GM21619 (cell line): ENCODE measurements around the gene ATL2.
A peak's percentile ranks its signal among the peaks of the same experiment; 100 is the strongest.
"Not testable (repeated sequence)": the region's sequence is repeated elsewhere in the genome, so short reads cannot be mapped to it uniquely, and the experiment has no call there.

Source experiments
- ATAC-seq: cut with Tn5 transposase; IDR thresholded peaks from one replicate; pipeline ENCODE4 v1.9.1; 2021; ENCODE audit not compliant: unreplicated experiment

Gene ATL2

DNA sequence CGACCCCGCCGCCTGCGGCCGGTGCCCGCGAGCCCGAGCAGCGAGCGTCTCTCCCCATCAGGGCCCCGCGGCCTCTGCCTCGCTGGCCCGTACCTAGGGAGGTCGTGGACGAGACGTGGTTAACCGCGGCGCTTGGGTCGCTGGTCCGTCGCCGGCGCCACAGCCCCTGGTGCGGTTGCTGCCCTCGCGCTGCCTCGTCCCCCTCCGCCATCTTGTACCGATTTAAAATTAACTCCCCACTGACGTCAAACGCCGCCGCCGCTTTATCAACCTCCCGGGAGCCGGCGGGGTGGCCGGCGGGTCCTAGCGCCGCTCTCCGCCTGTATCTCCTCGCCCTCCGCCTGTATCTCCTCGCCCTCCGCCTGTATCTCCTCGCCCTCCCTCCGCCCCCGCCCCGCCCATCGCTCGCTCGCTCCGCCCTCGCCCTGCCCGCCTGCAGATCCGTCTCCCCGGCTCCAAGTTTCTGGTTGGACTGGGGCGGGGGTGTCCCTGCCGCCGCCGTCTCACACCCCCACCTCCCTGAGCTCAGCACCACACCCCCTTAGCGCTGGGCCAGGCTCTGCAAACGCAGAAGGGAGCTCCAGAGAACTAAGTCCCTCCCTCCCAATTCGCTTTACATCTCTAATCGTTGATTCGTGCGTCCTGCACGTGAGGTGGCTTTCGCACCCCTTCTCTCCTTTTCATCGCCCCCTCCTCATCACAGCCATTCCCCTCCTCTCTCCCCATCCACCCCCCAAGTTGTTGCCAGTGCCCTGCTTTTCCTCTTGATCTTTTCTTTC lies at the start of gene ATL2:
TSS of gene ATL2 (minus strand) at position 224 of the 779 bp plus-strand sequence. CDS start at position 211, 13 bp downstream.
- peak; percentile 84 for ATAC-seq

DNA sequence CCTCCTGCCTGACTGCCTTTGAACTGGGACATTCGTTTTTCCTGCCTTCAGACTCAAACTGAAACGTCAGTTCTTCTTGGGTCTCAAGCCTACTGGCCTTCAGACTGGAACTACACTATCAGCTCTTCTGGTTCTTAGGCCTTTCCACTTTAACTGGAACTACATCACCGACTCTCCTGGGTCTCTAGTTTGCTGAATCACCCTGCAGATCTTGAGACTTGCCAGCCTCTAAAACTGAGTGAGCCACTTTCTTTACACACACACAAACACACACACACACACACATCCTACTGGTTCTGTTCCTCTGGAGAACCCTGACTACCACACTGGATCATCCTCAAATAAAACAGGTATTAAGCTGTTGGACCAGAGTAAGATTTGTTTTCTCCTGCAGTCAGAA lies 46.7 kb upstream of the ATL2 start:
- no peak for ATAC-seq

DNA sequence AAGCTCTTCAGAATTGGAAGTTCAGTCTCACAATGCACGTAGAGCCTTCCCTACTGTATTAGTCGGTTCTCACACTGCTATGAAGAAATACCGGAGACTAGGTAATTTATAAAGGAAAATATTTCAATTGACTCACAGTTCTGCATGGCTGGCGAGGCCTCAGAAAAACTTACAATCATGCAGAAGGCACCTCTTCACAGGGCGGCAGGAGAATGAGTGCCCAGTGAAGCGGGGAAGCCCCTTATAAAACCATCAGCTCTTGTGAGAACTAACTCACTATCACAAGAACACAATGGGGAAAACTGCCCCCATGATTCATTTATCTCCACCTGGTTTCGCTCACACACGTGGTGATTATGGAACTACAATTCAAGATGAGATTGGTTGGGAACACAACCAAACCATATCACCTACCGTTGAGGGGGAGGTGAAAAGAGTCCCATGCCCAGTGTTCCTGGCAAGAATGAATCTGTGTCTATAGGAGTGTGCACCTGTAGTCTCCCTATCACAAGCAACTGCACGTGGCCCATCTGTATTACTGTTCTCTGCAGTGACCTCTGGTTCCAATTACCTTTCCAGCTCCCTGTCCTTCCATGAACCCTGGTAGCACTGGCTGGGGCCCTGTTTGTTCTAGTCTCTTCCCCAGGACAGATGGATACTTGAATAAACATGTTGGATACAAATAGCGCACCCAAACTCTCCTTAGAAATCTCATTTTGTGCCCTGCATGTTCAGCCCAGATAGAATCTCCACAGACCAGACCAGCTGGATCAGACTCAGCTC lies 44.4 kb upstream of the ATL2 start:
- ATAC-seq: no peak

DNA sequence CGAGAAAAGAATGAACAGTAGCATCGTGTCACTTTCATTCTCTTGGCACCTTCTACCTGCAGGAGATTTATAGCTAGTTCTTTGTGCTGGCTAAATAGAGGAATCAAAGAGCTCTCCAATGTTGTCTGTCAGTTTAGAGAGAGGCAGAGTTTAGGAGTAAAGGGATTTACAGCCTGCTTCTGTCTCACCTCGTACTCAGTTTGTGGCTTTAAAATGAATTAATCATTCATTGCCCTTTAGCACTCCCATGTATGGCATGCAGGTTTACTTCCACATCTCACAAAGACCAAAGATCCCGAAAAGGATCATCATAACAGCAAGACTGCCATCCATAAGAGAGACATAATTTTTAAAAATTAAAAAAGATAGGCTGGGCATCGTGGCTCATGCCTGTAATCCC lies 42.4 kb upstream of the ATL2 start:
- ATAC-seq: no peak

DNA sequence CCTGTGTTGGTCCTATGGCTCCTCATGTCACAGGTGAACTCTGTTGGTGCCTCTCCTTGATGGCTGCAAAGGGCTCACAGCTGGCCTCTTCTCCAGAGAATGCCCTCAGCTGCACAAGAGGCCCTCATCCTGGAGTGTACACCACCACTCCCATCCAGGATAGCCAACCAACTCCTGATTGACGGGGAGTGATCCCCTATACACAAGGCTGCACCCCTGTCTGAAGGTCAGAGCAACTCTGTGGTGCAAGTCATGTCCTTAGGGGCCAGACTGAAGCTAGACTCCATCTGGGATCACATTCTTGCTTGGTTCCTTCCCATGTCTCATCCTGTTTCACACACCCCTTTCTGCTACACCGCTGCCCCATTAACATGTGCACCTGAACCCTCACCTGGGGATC lies 41.7 kb upstream of the ATL2 start:
- ATAC-seq: no peak

DNA sequence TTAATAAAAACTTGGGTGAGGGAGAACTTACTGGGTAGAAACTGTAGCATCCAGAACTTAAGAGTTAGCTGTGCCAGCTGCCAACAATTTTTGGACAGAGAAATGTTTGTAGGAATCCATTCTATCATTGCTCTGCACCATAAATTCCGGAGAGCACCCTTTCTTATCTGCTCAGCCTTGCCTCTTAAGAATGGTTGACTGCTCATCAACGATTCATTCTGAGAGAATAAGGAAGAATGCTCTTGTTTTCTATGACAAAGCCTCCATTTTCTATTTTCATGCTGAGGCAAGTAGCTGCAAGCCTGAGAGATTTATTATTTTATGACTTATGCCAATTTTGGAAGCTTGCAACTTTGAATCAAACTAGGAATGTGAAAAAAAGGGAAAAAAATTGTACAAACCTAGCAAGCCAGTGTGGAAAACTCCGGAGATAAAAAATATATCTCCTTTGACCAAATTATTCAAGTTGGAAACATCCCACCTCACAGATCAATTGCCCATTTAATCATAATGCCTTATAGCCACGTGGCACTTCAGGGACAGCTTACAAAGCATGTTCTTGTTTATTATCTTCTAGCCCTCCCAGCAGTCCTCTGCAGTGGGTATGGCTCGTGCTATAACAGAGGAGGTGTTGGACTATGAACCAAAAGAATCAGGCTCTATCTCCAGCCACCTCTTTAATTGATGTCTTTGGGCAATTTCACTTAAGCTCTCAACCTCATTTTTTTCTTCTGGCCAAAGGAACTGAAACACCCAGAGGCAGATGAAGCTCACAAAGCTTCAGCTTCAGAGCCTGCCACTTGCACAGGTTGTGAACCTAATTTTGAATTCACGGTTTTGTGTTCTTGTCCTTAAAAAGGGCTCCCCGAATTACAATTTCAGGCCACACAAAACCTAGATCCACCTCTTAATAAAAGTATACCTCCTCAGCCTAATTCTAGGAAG lies 40.9 kb upstream of the ATL2 start:
- ATAC-seq: no peak

DNA sequence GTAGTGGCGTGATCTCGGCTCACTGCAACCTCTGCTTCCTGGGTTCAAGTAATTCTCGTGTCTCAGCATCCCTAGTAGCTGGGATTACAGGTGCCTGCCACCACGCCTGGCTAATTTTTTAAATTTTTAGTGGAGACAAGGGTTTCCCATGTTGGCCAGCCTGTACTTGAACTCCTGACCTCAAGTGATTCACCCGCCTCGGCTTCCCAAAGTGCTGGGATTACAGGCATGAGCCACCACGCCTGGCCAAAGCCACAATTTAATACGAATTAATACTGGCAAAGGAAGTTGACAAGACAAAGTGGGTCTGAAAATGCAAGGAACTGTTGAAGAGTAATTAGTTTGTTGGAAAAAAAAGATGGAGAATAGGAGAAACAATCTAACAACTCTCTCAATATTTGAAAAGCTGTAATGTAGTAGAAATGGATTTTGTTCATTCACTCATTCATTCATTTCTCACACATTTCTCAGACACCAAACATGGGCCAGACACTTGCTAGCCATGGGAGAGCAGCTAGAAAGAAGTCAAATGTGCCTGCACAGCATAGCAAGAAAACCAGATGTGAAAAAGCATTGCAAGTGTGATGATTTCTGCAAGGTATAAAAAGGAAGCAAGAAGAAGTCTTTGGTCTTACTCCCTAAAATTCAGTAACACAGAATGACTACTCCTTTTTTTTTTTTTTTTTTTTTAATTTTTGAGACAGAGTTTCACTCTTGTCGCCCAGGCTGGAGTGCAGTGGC lies 39.4 kb upstream of the ATL2 start:
- ATAC-seq: no peak

DNA sequence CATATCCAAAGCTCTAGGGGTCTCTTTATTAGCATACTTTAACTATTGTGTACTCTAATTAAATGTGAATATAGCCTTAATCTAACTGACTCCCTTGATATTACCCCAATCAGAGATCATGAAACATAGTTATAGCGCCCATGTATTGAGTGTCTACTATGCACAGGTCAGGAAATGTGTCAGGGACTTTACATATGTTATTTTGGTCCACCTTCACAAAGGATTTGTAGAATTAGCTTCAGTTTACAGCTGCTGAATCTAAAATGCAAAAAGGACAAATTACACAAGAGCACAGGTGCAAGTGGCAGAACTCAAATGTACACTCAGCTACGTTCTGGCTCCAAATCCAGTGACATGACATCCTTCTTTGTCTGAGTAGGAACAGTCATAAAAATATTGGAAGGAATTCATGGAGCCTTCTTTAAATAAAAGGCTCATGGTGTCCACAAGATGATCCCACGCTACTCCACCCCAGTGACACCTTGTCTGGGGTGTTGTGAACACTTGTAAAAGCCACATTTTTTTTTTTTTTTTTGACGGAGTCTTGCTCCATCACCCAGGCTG lies 38.7 kb upstream of the ATL2 start:
- no peak for ATAC-seq

DNA sequence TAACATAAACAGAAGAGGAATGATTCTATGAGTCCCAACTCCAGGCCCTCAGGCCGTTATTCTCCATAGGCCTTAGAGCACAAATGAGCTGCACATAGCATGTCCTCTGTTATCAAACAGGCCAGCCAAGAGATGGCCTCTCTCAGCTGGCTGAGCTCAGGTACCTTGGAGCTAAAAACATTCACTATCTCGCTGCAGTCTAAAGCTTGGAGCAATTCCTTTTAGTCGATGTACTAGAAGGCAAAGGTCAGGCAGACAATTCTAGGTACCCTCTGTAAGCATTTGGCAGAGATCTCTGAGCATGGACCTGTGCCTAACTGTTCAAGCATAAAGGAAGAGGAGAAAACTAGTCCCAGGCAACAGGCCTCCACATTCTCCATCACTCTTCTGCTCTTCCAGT lies 38.0 kb upstream of the ATL2 start:
- ATAC-seq: no peak

DNA sequence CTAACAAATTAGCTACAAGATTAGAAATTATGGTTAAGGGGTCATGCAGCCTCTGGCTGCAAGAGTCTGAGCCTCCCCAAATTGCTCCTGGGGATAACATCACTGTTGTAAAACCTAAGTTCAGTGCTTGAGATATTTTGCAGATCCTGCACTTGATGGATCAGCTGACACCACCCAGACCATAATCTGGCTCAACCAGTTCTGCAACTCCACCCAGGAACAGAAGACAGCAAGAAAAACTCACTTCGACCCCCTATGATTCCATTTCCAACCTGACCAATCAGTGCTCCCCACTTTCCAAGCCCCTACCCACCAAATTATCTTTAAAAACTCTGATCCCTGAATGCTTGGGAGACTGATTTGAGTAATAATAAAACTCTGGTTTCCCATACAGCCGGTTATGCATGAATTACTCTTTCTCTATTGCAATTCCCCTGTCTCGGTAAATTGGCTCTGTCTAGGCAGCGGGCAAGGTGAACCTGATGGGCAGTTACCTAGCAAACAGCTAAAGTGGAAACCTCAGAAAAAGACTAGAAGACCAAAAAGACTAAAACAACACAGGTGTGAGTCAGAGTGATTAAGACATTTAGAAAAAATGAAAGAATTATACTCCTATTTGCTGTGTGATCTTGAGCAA lies 35.3 kb upstream of the ATL2 start:
- ATAC-seq: not testable (repeated sequence)

DNA sequence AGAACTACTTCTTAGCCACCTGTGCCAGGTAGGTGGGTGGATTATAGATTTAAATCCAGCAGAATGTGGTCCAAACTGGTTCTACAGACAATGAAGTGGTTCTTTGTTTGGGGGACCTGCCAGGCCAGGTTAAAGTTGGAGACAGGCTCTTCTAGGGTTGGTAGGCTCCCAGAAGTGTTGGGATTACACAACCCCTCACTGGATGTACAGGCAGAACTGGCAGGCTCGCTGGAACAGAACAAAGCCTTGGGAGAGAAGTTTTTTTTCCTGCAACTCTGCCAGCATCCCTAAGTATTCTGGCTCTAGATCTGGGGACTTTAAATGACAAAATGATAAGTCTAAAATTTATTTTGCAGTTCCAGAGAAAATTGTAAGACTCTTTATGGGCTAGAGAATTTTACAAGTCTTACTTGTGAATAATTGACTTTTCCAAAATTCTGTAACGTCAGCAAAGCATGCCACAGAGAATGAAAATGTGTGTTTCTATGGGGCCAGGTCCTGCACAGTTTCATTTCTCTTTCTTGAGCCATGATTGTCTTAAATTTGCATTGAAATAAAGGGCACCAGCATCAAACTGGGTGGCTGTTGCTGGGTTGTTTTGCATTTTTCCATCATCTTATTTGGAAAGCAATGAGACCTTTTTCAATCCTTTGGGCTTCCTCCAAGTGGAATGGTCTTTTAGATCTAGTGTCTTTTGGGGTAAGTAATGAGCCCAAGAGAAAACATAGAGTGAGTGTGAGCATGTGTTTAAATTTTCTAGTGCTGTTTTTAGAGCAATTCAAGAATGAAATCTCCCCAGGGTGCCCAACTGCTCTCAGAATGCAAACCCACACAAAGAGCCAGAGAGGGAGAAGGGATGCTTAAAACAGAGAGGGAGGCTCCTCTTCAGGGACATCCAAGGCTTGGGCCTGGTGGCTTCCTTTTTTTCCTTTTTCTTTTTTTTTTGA lies 32.4 kb upstream of the ATL2 start:
- peak; percentile 68 for ATAC-seq

DNA sequence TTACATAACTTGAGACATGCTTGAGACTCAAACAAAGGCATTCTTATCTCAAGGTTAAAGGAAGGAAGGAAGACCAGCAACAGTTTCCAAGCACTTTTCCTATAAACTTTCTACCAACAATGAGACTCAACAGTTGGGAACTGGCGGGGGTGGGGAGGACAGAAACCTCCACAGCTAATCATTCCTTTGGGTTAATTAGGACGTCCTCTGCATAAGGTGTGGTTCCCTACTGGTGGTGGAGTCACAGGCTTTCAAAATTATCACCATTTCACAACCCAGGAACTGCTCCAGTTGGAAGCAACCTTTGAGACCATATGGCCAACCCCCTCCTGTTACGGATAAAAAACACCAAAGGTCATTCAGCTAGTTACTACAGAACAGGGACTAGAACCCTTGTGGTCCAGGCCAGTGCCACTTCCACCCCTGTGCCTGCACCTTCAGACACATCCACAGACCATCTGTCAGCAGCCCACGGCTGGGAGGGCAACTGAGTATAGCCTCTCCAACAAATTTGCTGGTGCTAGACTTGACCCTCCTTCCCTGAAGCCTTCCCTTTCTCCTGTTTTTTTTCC lies 30.1 kb upstream of the ATL2 start:
- ATAC-seq: no peak

DNA sequence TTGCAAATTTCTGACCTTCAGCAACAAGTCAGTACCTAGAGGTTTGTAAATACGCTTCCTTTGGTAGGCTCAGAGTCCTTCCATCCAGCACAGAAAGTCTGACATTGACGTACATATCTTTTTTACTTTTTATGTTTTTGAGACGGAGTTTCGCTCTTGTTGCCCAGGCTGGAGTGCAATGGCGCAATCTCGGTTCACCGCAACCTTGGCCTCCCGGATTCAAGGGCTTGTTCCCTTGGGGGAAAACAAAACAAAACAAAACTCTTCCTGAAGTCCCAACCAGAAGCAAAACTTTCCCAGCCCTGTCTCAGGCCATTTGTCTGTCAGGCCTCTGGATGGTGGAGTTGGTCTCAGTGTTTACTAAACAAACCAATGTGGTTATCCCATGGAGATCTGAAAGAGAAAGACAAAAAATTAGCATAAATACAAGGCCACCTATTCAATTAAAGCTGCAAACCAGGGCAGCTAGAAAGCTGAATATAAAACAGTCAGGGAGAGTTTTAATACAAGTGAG lies 29.6 kb upstream of the ATL2 start:
- no peak for ATAC-seq

DNA sequence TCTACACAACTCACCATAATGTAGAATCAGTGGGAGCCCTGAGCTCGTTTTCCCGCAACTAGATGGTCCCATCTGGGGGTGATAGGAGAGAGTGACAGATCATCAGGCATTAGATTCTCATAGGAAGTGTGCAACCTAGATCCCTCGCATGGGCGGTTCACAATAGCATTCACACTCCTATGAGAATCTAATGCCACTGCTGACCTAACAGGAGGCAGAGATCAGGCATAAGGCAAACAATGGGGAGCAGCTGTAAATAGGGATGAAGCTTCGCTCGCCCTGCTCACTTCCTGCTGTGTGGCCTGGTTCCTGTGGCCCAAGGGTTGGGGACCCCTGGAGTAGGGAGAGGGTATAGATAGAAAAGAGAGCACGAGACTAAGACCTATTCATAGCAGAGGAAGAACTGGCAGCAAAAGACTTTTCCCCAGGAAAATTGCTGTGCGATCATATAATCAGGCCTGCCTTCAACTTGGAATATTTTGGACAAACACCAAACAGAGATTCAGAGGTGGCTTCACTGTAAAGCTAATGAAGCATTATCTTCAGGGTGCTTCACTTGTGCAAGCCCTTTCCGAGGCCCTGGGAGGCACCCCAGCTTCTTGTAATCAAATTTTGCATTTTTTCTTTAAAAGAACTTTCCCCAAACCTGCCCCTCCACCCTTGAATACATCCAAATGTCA lies 29.0 kb upstream of the ATL2 start:
- no peak for ATAC-seq

DNA sequence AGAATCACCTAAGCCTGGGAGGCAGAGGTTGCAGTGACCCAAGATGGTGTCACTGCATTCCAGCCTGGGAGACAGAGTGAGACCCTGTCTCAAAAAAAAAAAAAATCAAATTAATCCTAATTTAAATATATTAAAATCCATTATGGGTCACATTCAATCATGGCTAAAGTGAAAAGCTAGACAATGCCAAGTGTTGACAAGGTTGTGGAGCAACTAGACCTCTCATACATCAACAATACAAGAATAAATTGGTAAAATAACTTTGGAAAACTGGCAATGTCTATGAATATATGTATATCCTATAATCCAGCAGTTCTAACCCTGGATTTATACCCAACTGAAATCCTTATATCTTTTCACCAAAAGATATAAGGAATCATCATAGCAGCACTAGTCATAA lies 23.4 kb upstream of the ATL2 start:
- no peak for ATAC-seq

DNA sequence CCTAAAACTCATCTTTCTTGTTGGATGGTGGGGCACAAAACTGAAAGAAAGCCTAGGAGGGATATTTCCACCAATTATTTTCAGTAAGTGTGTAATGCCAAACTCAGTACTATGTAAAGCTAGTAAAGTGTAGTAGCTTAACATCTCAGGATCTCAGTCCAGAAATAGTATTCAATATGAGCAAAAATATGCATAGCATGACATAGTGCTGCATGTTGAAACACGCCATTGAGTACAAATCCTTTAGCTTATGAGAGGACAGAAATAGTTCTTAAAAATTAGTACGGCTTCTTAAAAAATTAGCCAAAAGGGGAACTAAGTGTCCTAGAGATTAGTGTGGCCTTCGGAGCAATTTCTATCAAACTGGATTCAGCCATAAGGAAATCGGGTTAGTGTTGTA lies 21.7 kb upstream of the ATL2 start:
- ATAC-seq: no peak

DNA sequence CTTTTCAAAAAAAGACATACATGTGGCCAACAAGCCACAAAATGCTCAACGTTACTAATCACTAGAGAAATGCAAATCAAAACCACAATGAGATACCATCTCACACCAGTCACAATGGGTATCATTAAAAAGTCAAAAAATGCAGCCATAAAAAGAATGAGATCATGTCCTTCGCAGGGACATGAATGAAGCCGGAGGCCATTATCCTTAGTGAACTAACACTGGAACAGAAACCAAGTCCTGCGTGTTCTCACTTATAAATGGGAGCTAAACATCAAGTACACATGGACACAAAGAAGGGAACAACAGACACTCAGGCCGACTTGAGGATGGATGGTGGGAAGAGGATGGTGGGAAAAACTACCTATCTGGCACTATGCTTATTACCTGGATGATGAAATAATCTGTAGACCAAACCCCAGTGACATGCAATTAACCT lies 17.8 kb upstream of the ATL2 start:
- no peak for ATAC-seq

DNA sequence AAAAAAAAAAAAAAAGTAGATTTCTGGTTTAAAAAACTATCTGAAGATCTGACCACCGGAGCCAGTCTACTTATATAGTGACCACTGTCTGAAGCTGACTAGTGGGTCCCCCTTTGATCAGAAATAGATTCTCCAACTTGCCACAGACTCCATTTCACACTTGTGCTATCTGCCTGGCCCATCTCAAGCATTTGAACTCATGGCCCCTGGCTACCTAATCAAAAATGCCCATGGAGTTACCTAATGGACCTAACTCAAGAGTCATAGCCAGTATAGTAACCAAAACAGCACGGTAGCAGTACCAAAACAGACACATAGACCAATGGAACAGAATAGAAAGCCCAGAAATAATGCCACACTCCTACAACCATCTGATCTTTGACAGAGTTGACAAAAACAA lies 17.0 kb upstream of the ATL2 start:
- no peak for ATAC-seq
